Endothelial cell (in vitro differentiated cells): Measurements from ENCODE around the gene BICD2. TPM values are rescaled to one million over a fixed set of nuclear protein-coding genes. Genes with fewer than 3 reads are reported as not detected.

Source experiments
- DNase-seq: peaks from one replicate; pipeline ENCODE4 v3.0.0; 2021; ENCODE audit warnings: low spot score
- H3K27ac Mint-ChIP-seq: one replicate; pipeline ENCODE4 v1.8.0; 2021; ENCODE audit warnings: mixed read lengths, inconsistent platforms; ENCODE audit not compliant: unreplicated experiment
- H3K27me3 Mint-ChIP-seq: one replicate; pipeline ENCODE4 v1.8.0; 2021; ENCODE audit warnings: mild to moderate bottlenecking, moderate library complexity, mixed read lengths, inconsistent platforms; ENCODE audit not compliant: unreplicated experiment
- H3K36me3 Mint-ChIP-seq: one replicate; pipeline ENCODE4 v1.8.0; 2021; ENCODE audit warnings: mild to moderate bottlenecking, low read depth, mixed read lengths, inconsistent platforms; ENCODE audit not compliant: unreplicated experiment
- H3K4me1 Mint-ChIP-seq: one replicate; pipeline ENCODE4 v1.8.0; 2021; ENCODE audit warnings: mild to moderate bottlenecking, mixed read lengths, inconsistent platforms; ENCODE audit not compliant: unreplicated experiment
- H3K4me3 Mint-ChIP-seq: one replicate; pipeline ENCODE4 v1.8.0; 2021; ENCODE audit warnings: mild to moderate bottlenecking, mixed read lengths, inconsistent platforms; ENCODE audit not compliant: unreplicated experiment
- H3K9me3 Mint-ChIP-seq: one replicate; pipeline ENCODE4 v1.8.0; 2021; ENCODE audit warnings: mixed read lengths, inconsistent platforms; ENCODE audit not compliant: unreplicated experiment
- CTCF ChIP-seq: fragments of 200-600 bp; sonication (generic); IDR thresholded peaks from one replicate; pipeline ENCODE4 v1.5.0; 2021; ENCODE audit warnings: antibody characterized with exemption; ENCODE audit not compliant: unreplicated experiment
- total RNA-seq: library from RNA; stranded (reverse); fragmentation: NEBNext Ultra II Directional; extraction: Animal tissue kit (Norgen Biotek cat#: 25700); gene quantifications from one replicate; pipeline ENCODE4 v1.2.1, GENCODE V29; 2021; ENCODE audit not compliant: unreplicated experiment

The BICD2 gene
- total RNA-seq, 1 donor from 2014 or later, result 31.8 TPM

- H3K36me3 Mint-ChIP-seq, result peaks cover 13% of the 10 kb centered on the region
- peak overlapping the region; percentile 93 for H3K4me3 Mint-ChIP-seq
- H3K27ac Mint-ChIP-seq, result peak overlapping the region; percentile 87
- TF ChIP-seq CTCF, result peak; percentile 93
- peak; percentile 98 for DNase-seq
- peaks cover 23% of the 10 kb centered on the region for H3K27me3 Mint-ChIP-seq
- peaks cover 43% of the 10 kb centered on the region for H3K4me1 Mint-ChIP-seq
- no peaks in the 10 kb centered on the region for H3K9me3 Mint-ChIP-seq
These were observed 629 bp upstream of the BICD2 start for GRCh38 chr9:92764988-92765936.

GRCh38 chr9:92763721-92764380, 782 bp downstream of the BICD2 start:
- peaks cover 13% of the 10 kb centered on the region for H3K36me3 Mint-ChIP-seq
- TF ChIP-seq CTCF, result no peak
- no peaks in the 10 kb centered on the region for H3K9me3 Mint-ChIP-seq
- H3K27me3 Mint-ChIP-seq, result peaks cover 23% of the 10 kb centered on the region
- peak overlapping the region; percentile 96 for H3K4me3 Mint-ChIP-seq
- peaks cover 43% of the 10 kb centered on the region for H3K4me1 Mint-ChIP-seq
- H3K27ac Mint-ChIP-seq, result peak overlapping the region; percentile 52
- DNase-seq, result peak; percentile 53

- Mint-ChIP-seq H3K27me3 (peaks cover 23% of the 10 kb centered on the region), H3K4me1 (peaks cover 43% of the 10 kb centered on the region), H3K27ac (peak overlapping the region; percentile 83), H3K36me3 (peaks cover 13% of the 10 kb centered on the region), H3K4me3 (peak overlapping the region; percentile 96), H3K9me3 (no peaks in the 10 kb centered on the region)
- no peak for DNase-seq
- TF ChIP-seq CTCF, result no peak
These were observed 1.6 kb downstream of the BICD2 start for GRCh38 chr9:92762781-92763708.

GRCh38 chr9:92762196-92762595, 2.4 kb downstream of the BICD2 start:
- Mint-ChIP-seq H3K27ac (peak overlapping the region; percentile 83), H3K4me3 (peak overlapping the region; percentile 96)

More at GRCh38 chr9:92762196-92762595, 2.4 kb downstream of the BICD2 start:
- no peak for DNase-seq
- H3K4me1 Mint-ChIP-seq, result peaks cover 43% of the 10 kb centered on the region
- peaks cover 13% of the 10 kb centered on the region for H3K36me3 Mint-ChIP-seq
- no peak for TF ChIP-seq CTCF
- no peaks in the 10 kb centered on the region for H3K9me3 Mint-ChIP-seq
- H3K27me3 Mint-ChIP-seq, result peaks cover 21% of the 10 kb centered on the region
